Measurements from ENCODE around the gene ASB3. TPM values are rescaled to one million over a fixed set of nuclear protein-coding genes. Genes with fewer than 3 reads are reported as not detected.

ASB3 gene
- total and polyA plus RNA-seq, 11 donors = 4.2 to 18.0 (median 9.7) TPM

DNA sequence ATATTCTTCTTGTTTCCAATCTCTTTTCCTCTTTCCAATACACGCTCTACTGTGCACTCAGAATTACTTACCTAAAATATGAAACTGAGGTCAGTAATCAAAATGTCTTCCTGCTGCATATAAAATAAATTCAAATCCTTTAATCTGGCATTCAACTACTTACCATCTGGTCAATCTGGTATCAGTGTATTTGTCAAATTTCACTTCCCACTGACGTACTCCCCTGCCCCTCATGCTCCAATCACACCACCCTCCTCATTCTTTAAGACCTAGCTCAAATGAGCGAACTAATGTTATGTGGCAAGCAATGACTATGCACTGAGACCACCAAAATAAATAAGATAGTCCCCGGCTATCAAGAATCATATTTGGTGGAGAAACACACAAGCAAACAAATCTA lies 6.7 kb downstream of the ASB3 start:
- Histone ChIP-seq H3K27ac (no peak overlapping the region), H3K9me3 (no peaks in the 10 kb centered on the region), H3K36me3 (peaks cover 0 to 21% (median 3%) of the 10 kb centered on the region in 9 donors), H3K4me3 (no peak overlapping the region), H3K27me3 (no peaks in the 10 kb centered on the region), H3K4me1 (peaks cover 0 to 17% (median 5%) of the 10 kb centered on the region in 12 donors)
- no peak for DNase-seq
- intact Hi-C loops (cut with DNase I) = no loop called here
- no peak for ATAC-seq
- 94 to 96% (median 95%) methylated on average over 4 of the region's 4 CpGs for WGBS, 4 donors
- TF ChIP-seq, protein P1, sequence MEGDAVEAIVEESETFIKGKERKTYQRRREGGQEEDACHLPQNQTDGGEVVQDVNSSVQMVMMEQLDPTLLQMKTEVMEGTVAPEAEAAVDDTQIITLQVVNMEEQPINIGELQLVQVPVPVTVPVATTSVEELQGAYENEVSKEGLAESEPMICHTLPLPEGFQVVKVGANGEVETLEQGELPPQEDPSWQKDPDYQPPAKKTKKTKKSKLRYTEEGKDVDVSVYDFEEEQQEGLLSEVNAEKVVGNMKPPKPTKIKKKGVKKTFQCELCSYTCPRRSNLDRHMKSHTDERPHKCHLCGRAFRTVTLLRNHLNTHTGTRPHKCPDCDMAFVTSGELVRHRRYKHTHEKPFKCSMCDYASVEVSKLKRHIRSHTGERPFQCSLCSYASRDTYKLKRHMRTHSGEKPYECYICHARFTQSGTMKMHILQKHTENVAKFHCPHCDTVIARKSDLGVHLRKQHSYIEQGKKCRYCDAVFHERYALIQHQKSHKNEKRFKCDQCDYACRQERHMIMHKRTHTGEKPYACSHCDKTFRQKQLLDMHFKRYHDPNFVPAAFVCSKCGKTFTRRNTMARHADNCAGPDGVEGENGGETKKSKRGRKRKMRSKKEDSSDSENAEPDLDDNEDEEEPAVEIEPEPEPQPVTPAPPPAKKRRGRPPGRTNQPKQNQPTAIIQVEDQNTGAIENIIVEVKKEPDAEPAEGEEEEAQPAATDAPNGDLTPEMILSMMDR (IDR thresholded peaks at IDR 0.05) = no peak
- TF ChIP-seq POLR2A (IDR thresholded peaks at IDR 0.05) = no peak

DNA sequence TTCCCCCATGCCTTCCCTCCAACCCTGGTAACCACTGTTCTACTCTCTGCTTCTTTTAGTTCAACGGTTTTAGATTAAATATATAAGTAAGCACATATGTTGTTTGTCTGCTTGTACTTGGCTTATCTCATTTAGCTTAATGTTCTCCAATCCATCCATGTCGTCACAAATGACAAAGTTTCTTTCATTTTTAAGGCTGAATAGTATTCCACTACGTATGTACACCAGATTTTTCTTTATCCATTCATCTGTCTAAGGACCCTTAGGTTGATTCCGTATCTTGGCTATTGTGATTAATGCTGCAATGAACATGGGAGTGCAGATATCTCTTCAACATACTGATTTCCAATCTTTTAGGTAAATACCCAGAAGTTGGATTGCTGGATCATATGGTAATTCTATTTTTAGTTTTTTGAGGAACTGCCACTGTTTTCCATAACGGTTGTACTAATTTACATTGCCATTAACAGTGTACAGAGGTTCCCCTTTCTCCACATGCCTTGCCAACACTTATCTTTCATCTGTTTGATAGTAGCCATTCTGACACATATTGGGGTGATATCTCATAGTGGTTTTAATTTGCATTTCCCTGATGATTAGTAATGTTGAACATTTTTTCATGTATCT lies 8.1 kb downstream of the ASB3 start:
- DNase-seq (no peak), ATAC-seq (no peak)
- TF ChIP-seq POLR2A (IDR thresholded peaks at IDR 0.05) = no peak
- TF ChIP-seq, protein P1 (IDR thresholded peaks at IDR 0.05) = no peak
- intact Hi-C loops (cut with DNase I) = no loop called here
- 75 to 87% (median 85%) methylated on average over 5 of the region's 5 CpGs for WGBS, 4 donors
- Histone ChIP-seq H3K27ac (no peak overlapping the region), H3K4me1 (peaks cover 0 to 4% (median 0%) of the 10 kb centered on the region in 12 donors), H3K36me3 (peaks cover 0 to 28% (median 3%) of the 10 kb centered on the region in 9 donors), H3K4me3 (no peak overlapping the region), H3K27me3 (no peaks in the 10 kb centered on the region), H3K9me3 (no peaks in the 10 kb centered on the region)

DNA sequence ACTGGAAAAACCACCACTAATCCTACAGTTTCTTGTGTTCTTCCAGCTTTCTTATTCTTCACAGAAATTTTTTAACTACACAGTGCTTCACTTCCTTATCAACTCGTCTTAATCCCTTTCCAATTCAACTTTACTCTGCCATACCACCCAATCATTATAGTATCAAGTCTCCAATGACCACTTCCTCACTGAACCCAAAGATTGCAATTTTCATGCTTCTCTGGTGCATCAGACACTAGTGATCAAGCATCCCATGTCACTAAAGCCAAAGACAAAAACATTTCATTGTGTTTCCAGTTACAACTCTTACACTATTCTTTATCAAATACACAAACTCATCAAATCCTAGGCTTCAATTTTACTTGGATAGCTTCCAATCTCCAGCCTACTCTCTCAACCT lies 9.6 kb downstream of the ASB3 start:
- intact Hi-C loops (cut with DNase I) = no loop called here
- H3K27me3 ChIP-seq = no peaks in the 10 kb centered on the region
- ATAC-seq = no peak
- H3K4me1 ChIP-seq = no peaks in the 10 kb centered on the region
- no peaks in the 10 kb centered on the region for H3K9me3 ChIP-seq
- H3K36me3 ChIP-seq = peaks cover 0 to 28% (median 3%) of the 10 kb centered on the region in 9 donors
- 56 to 66% (median 62%) methylated on average over 1 of the region's 1 CpG for WGBS, 4 donors
- no peak for DNase-seq
- no peak overlapping the region for H3K4me3 ChIP-seq
- no peak for TF ChIP-seq POLR2A (IDR thresholded peaks at IDR 0.05)
- no peak overlapping the region for H3K27ac ChIP-seq

DNA sequence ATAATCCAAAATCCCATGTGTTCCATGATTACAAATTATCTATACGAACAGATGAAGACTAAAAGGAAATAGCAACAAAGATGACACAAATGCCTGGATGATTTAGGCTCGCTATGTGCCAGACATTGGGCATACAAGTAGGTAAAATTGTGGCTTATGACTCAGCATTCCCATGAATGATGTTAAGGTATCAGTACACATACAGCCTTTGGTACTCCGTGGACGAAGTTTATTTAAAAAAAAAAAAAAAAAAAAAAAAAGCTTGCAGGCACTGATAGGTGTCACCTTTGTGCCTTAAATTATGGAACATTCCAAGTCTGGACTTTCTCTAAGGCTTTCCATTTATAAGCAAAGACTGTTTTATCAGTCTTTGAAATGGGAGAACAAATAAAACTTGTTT lies 16.5 kb downstream of the ASB3 start:
- no peak overlapping the region for H3K4me3 ChIP-seq
- H3K9me3 ChIP-seq = no peaks in the 10 kb centered on the region
- ATAC-seq (no peak), DNase-seq (no peak)
- no peaks in the 10 kb centered on the region for H3K27me3 ChIP-seq
- H3K36me3 ChIP-seq = peaks cover 0 to 9% (median 0%) of the 10 kb centered on the region in 9 donors
- WGBS, 4 donors = 80 to 91% (median 86%) methylated on average over 4 of the region's 4 CpGs
- TF ChIP-seq, protein P1 (IDR thresholded peaks at IDR 0.05) = no peak
- no peak for TF ChIP-seq POLR2A (IDR thresholded peaks at IDR 0.05)
- intact Hi-C loops (cut with DNase I) = no loop called here
- H3K27ac ChIP-seq = no peak overlapping the region
- H3K4me1 ChIP-seq = peaks cover 0 to 18% (median 7%) of the 10 kb centered on the region in 12 donors
